ENCODE results near the gene SIPA1L3.

- TF ChIP-seq CTCF (IDR thresholded peaks at IDR 0.05 in 2 of 3, conservative IDR thresholded peaks at IDR 0.05 in 1 of 3; ENCODE audit: insufficient read depth in 2 of 3, low read depth in 1 of 3, low read length in 3 of 3) (no peak), ATF2 (CRISPR knock-in tag; IDR thresholded peaks at IDR 0.05) (no peak), HCFC1 (IDR thresholded peaks at IDR 0.05; ENCODE audit: low read depth, low read length) (no peak)
These were observed 22.4 kb downstream of the SIPA1L3 start for GRCh38 chr19:37929355-37929923.

Data from K562 (cell line).